ENCODE results near the gene BHLHE40. TPM values are rescaled to one million over a fixed set of nuclear protein-coding genes. Genes with fewer than 3 reads are reported as not detected.

The BHLHE40 gene
- total and polyA plus RNA-seq, 2 donors (not counting 3 experiments of a cell fraction or from before 2014, with no cell fraction given), result 40.3 to 57.9 TPM

- no TSS peak for BruUV-seq (replicated peaks)
- ChIA-PET POLR2A (interaction anchor here (0.5 kb wide), 1 partner anchor 23 kb away, joined by 3 read pairs; no protein-coding TSS in a partner anchor), CTCF (interaction anchor here (1.5 kb wide), 1 partner anchor 22 kb away, joined by 3 read pairs; no protein-coding TSS in a partner anchor)
- dilution Hi-C loops (cut with MboI; ENCODE audit: extremely low pct_ligation_motif_present, low sequenced_read_pairs) (no loop called here), intact Hi-C loops (cut with micrococcal nuclease) (no loop called here)
- FAIRE-seq (no peak), DNase-seq (ENCODE audit: low read depth, low spot score) (no peak)
- Histone ChIP-seq H3K9me3 (replicated peaks; ENCODE audit: control insufficient read depth, insufficient read depth, low read length) (no peaks in the 10 kb centered on the region), H3K27ac (ENCODE audit: insufficient read depth, low read depth, low read length) (no peak overlapping the region), H3K4me1 (ENCODE audit: control insufficient read depth, extremely low read depth, insufficient read depth, low read length) (peaks cover 19% of the 10 kb centered on the region), H2AFZ (ENCODE audit: low read depth, low read length) (no peak overlapping the region), H3K36me3 (ENCODE audit: control insufficient read depth in 2 of 2, extremely low read depth in 1 of 2, insufficient read depth in 2 of 2, low read length in 2 of 2) (no peaks in the 10 kb centered on the region), H4K20me1 (replicated peaks; ENCODE audit: control insufficient read depth, extremely low read depth, insufficient read depth, low read length) (no peaks in the 10 kb centered on the region), H3K9me1 (replicated peaks; ENCODE audit: control insufficient read depth, extremely low read depth, insufficient read depth, low read length) (no peaks in the 10 kb centered on the region), H3K9ac (replicated peaks; ENCODE audit: extremely low read depth, insufficient read depth, low read length) (no peak overlapping the region), H3K27me3 (ENCODE audit: control insufficient read depth in 2 of 2, insufficient read depth in 2 of 2, low read length in 2 of 2) (no peaks in the 10 kb centered on the region), H3K4me3 (replicated peaks in 1 of 3; ENCODE audit: insufficient read depth in 1 of 3, low read depth in 1 of 3, low read length in 3 of 3) (no peak overlapping the region), H3K4me2 (ENCODE audit: insufficient read depth, low read length) (no peak overlapping the region), H3K79me2 (ENCODE audit: control insufficient read depth, insufficient read depth, low read length) (no peaks in the 10 kb centered on the region)
- no peak for TF ChIP-seq FOS (IDR thresholded peaks at IDR 0.05; ENCODE audit: borderline replicate concordance, insufficient read depth, low read length)
- TF ChIP-seq POLR2A (IDR thresholded peaks at IDR 0.05; ENCODE audit: low read depth, low read length), result no peak
- TF ChIP-seq MAX (IDR thresholded peaks at IDR 0.05; ENCODE audit: insufficient read depth, insufficient read length), result no peak
- TF ChIP-seq GATA2 (IDR thresholded peaks at IDR 0.05; ENCODE audit: insufficient read depth, insufficient read length, low read depth, low read length), result no peak
- no peak for TF ChIP-seq MYC (IDR thresholded peaks at IDR 0.05; ENCODE audit: low read depth, low read length)
- TF ChIP-seq JUN (IDR thresholded peaks at IDR 0.05; ENCODE audit: borderline replicate concordance, insufficient read depth, insufficient read length, low read depth), result no peak
- TF ChIP-seq EZH2 (IDR thresholded peaks at IDR 0.05; ENCODE audit: borderline replicate concordance, low read depth, low read length, severe bottlenecking), result no peak
- TF ChIP-seq POLR2AphosphoS5 (IDR thresholded peaks at IDR 0.05; ENCODE audit: insufficient read depth, low read depth, low read length), result no peak
- no peak for TF ChIP-seq CTCF (IDR thresholded peaks at IDR 0.05; ENCODE audit: extremely low read depth in 1 of 2, insufficient read depth in 1 of 2, low read depth in 1 of 2, low read length in 2 of 2)
Observed at GRCh38 chr3:4997946-4998345, 18.7 kb downstream of the BHLHE40 start.
